Common myeloid progenitor, CD34-positive (primary cell): ENCODE measurements around the gene CIB4.

Experiments
- CTCF ChIA-PET: fragments of 350-600 bp; sonication (Branson Sonifier 250); formaldehyde crosslinking; loops from one replicate; lab custom pipeline; 2021; ENCODE audit warnings: antibody characterized with exemption; lab: Charles Lee
- POLR2A ChIA-PET: fragments of 350-600 bp; sonication (Branson Sonifier 250); formaldehyde crosslinking; loops from one replicate; lab custom pipeline; 2021; ENCODE audit warnings: antibody characterized with exemption; lab: Charles Lee
- DNase-seq, 3 donors: peaks; one replicate each; pipeline versions ENCODE4 v3.0.0 to v3.0.0-alpha.2; 2013
- H3K27ac ChIP-seq, 2 experiments: 1 replicate in 1 of 2; 2 replicates in 1 of 2; pipeline ENCODE4 v1.7.0; 2013; ENCODE audit warnings: inconsistent platforms in 2 of 2, low read length in 2 of 2, mild to moderate bottlenecking in 2 of 2, low read depth in 1 of 2, moderate library complexity in 1 of 2; ENCODE audit not compliant: severe bottlenecking in 2 of 2, insufficient read depth in 1 of 2, poor library complexity in 1 of 2
- H3K27me3 ChIP-seq, 5 experiments: replicated peaks in 2 of 5; 1 replicate in 3 of 5; 2 replicates in 2 of 5; pipeline versions ENCODE4 v1.6.1 to v1.7.0; 2013; ENCODE audit warnings: low read length in 4 of 5, mild to moderate bottlenecking in 2 of 5, moderate library complexity in 2 of 5, inconsistent platforms in 1 of 5; ENCODE audit not compliant: insufficient read depth in 5 of 5, control insufficient read depth in 4 of 5
- H3K36me3 ChIP-seq, 4 experiments: 1 replicate in 2 of 4; 2 replicates in 2 of 4; pipeline versions ENCODE4 v1.6.1 to v1.7.0; 2013; ENCODE audit warnings: low read length in 3 of 4, control low read depth in 1 of 4, mild to moderate bottlenecking in 1 of 4; ENCODE audit not compliant: control insufficient read depth in 4 of 4, insufficient read depth in 4 of 4
- H3K4me1 ChIP-seq, 4 experiments: 1 replicate in 3 of 4; 2 replicates in 1 of 4; pipeline versions ENCODE4 v1.6.1 to v1.7.1; 2013; ENCODE audit warnings: low read length in 3 of 4, mild to moderate bottlenecking in 3 of 4, control low read depth in 1 of 4, inconsistent platforms in 1 of 4, moderate library complexity in 1 of 4; ENCODE audit not compliant: control insufficient read depth in 4 of 4, insufficient read depth in 4 of 4; ENCODE audit errors: control extremely low read depth in 1 of 4
- H3K4me3 ChIP-seq, 7 experiments: 1 replicate in 4 of 7; 2 replicates in 3 of 7; pipeline versions ENCODE4 v1.5.1 to v1.7.0; 2013; ENCODE audit warnings: mild to moderate bottlenecking in 7 of 7, low read length in 6 of 7, moderate library complexity in 6 of 7, inconsistent platforms in 2 of 7, low read depth in 2 of 7, control low read depth in 1 of 7; ENCODE audit not compliant: insufficient read depth in 4 of 7, control insufficient read depth in 1 of 7; ENCODE audit errors: extremely low read depth in 1 of 7
- H3K9me3 ChIP-seq, 5 experiments: 1 replicate in 4 of 5; 2 replicates in 1 of 5; pipeline versions ENCODE4 v1.6.1 to v1.7.1; 2013; ENCODE audit warnings: low read length in 4 of 5, mild to moderate bottlenecking in 2 of 5, inconsistent platforms in 1 of 5, low read depth in 1 of 5, moderate library complexity in 1 of 5; ENCODE audit not compliant: control insufficient read depth in 4 of 5, insufficient read depth in 2 of 5; ENCODE audit errors: control extremely low read depth in 1 of 5
- WGBS: methylation state at CpG from one replicate; pipeline ENCODE4 v1.1.5; 2013; ENCODE audit not compliant: insufficient coverage; 5-methylcytosine and 5-hydroxymethylcytosine counted together

The CIB4 gene

DNA sequence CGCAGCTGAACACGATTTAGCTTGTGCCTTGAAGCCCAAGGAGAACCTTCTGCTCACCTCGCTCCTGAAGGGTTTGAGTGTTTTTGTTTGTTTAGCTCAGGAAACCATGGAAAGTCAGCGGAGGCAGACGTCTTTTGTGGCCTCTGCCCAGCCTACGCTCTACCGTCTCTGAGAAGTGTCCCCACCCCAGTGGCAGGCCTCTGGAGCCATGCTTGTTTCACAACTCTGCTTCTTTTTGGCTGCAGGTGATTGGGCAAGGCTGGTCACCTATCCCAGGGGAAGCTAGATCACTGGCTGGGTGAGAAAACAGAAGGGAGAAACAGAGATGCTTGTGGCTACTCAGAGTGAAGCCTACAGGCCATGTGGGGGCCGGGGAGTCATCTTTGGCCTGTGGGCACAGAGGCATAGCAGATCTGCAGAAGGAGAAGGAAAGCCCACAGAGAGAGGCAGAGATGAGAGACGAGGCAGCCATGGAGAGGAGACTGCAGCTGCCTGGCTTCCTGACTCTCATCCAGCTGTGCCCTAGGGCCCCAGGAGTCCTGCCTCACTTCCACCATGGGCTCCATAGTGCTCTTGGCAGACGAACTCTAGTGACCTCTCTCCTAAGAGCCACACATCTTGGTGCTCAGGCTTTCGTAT, 50.1 kb downstream of the CIB4 start:
- Histone ChIP-seq H3K4me3 (no peak overlapping the region), H3K4me1 (peaks cover 0 to 1% (median under 1%) of the 10 kb centered on the region in 4 experiments), H3K36me3 (no peaks in the 10 kb centered on the region), H3K9me3 (peaks cover 0 to 3% (median 0%) of the 10 kb centered on the region in 5 experiments), H3K27me3 (peaks cover 0 to 25% (median 6%) of the 10 kb centered on the region in 5 experiments), H3K27ac (no peak overlapping the region)
- no peak for DNase-seq
- 96% methylated on average over 9 of the region's 11 CpGs for WGBS
- POLR2A ChIA-PET = no interaction called here
- CTCF ChIA-PET = interaction anchor here (0.9 to 1.8 kb wide), 5 partner anchors 10 to 15 kb away, joined by 3 to 10 read pairs (median 3); no protein-coding TSS in a partner anchor

DNA sequence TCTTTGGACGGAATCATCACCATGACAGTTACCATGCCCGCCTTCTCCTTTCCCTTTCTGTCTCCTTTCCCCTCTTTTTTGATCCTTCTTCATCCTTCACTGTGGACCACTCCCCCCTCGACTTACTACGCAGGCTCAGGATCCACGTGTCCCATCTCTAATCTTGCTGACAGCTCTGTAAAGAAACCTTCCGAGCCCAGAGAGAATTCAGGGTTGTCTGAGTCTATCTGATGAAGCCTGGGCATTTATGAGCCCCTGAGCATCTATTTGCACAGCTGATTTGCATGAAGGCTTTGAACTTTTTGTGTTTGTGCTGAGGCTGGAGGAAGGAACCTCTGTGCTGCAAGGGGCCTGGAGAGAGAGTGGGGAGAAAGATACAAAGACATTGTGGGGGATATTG, 50.7 kb downstream of the CIB4 start:
- Histone ChIP-seq H3K4me3 (no peak overlapping the region), H3K27me3 (peaks cover 0 to 25% (median 8%) of the 10 kb centered on the region in 5 experiments), H3K4me1 (no peaks in the 10 kb centered on the region), H3K36me3 (no peaks in the 10 kb centered on the region), H3K9me3 (peaks cover 0 to 3% (median 0%) of the 10 kb centered on the region in 5 experiments), H3K27ac (no peak overlapping the region)
- ChIA-PET CTCF (interaction anchor here (1.1 to 1.8 kb wide), 3 partner anchors 9 to 16 kb away, joined by 3 to 10 read pairs (median 4); no protein-coding TSS in a partner anchor), POLR2A (no interaction called here)
- no peak for DNase-seq
- WGBS = 95% methylated on average over 6 of the region's 6 CpGs

DNA sequence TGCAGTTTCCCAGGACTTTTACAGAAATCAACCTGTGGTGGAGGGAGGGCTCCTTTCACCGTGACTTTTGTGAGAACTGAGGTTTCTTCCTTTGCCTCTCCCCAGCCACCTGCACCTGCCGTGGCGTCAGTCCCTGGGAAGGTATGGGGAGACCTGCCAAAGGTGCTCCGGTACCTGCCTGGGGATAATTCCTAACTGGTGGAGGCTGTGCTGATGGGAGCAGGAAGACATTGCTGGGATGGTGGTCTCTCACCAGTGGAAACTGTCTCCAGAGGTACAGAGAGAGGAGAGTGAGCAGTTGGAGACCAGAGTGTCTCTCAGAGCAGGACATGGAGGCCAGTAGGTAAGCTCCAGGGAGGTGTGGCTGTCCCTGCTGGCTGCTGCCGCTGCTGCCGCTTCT, 52.6 kb downstream of the CIB4 start:
- Histone ChIP-seq H3K36me3 (no peaks in the 10 kb centered on the region), H3K9me3 (peaks cover 0 to 3% (median 0%) of the 10 kb centered on the region in 5 experiments), H3K27ac (no peak overlapping the region), H3K4me3 (no peak overlapping the region), H3K27me3 (peaks cover 0 to 22% (median 3%) of the 10 kb centered on the region in 5 experiments), H3K4me1 (no peaks in the 10 kb centered on the region)
- ChIA-PET POLR2A (no interaction called here), CTCF (interaction anchor here (0.6 to 1.2 kb wide), 2 partner anchors 10 to 13 kb away, joined by 3 to 5 read pairs; no protein-coding TSS in a partner anchor)
- no peak for DNase-seq
- WGBS = 100% methylated on average over 2 of the region's 6 CpGs

DNA sequence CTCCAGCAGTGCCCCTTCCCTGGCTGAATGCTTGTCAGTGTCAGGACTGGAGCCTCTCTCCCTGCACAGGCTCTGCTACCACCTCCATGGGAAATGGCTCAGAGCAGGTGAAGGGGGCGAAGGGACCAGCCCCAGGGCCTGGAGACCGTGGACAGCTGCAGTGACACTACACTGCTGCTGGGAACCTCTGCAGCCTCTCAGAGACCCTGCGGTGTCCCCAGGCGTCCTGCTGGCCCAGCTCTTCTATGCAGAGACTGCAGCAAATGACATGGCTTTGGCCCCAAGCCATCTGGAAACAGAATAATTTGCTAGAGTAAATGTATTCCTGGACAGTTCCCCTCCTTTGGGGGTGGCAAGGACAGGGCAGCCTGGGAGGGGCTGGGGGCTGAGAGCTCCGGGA, 53.2 kb downstream of the CIB4 start:
- Histone ChIP-seq H3K4me3 (no peak overlapping the region), H3K36me3 (no peaks in the 10 kb centered on the region), H3K27me3 (peaks cover 0 to 22% (median 5%) of the 10 kb centered on the region in 5 experiments), H3K9me3 (peaks cover 0 to 3% (median 0%) of the 10 kb centered on the region in 5 experiments), H3K27ac (no peak overlapping the region), H3K4me1 (no peaks in the 10 kb centered on the region)
- ChIA-PET POLR2A (no interaction called here), CTCF (interaction anchor here (0.6 to 2.6 kb wide), 3 partner anchors 10 to 12 kb away, joined by 3 to 9 read pairs (median 5); no protein-coding TSS in a partner anchor)
- no peak for DNase-seq
- 90% methylated on average over 4 of the region's 5 CpGs for WGBS

DNA sequence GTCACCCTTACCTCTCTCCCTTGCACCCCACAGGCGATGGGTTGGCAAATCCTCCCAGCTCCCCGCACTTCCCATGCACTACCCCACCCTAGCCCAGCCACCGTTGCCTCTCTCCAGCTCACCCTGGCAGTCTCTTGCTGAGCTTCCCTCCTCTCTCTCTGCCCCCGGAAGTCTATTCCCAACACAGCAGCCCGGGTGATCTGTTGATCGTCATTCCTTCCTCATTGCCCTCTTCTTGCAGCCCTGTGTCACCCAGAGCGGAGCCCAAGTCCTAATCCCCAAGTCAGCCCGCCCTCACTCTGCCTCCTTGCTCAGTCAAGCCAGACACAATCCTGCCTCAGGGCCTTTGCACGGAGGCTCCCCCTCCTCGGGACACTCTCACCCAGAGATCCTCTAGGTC, 55.2 kb downstream of the CIB4 start:
- no peak for DNase-seq
- no peaks in the 10 kb centered on the region for H3K4me1 ChIP-seq
- CTCF ChIA-PET = interaction anchor here (1.7 to 2.6 kb wide), 2 partner anchors 9 to 11 kb away, joined by 4 to 9 read pairs; no protein-coding TSS in a partner anchor
- POLR2A ChIA-PET = no interaction called here
- H3K27me3 ChIP-seq = peaks cover 0 to 21% (median 9%) of the 10 kb centered on the region in 5 experiments
- H3K36me3 ChIP-seq = no peaks in the 10 kb centered on the region
- no peak overlapping the region for H3K4me3 ChIP-seq
- no peaks in the 10 kb centered on the region for H3K9me3 ChIP-seq
- 84% methylated on average over 10 of the region's 10 CpGs for WGBS
- H3K27ac ChIP-seq = no peak overlapping the region

DNA sequence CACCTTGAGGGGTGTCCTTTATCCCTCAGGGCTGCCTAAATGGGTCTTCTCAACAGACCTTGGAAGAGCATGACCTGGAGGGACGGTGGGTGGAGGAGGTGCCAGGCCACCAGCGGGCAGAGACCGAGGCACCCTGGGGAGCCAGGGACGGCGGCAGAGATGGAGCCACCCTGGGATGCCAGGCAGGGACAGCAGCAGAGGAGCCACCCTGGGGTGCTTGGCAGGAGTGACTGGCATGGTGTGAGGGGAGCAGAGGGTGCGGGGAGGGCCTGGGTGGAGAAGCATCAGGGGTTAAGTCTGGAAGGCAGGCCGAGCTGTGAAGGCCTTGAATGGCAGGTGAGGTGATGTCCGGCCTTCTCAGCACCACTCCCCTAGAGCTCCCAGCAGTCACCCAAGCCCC, 56.1 kb downstream of the CIB4 start:
- H3K9me3 ChIP-seq = no peaks in the 10 kb centered on the region
- POLR2A ChIA-PET = no interaction called here
- CTCF ChIA-PET = interaction anchor here (1.7 kb wide), 1 partner anchor 12 kb away, joined by 4 read pairs; no protein-coding TSS in a partner anchor
- H3K36me3 ChIP-seq = no peaks in the 10 kb centered on the region
- WGBS = 96% methylated on average over 8 of the region's 8 CpGs
- H3K27ac ChIP-seq = no peak overlapping the region
- H3K4me1 ChIP-seq = no peaks in the 10 kb centered on the region
- no peak for DNase-seq
- H3K27me3 ChIP-seq = peaks cover 0 to 21% (median 9%) of the 10 kb centered on the region in 5 experiments
- H3K4me3 ChIP-seq = no peak overlapping the region

DNA sequence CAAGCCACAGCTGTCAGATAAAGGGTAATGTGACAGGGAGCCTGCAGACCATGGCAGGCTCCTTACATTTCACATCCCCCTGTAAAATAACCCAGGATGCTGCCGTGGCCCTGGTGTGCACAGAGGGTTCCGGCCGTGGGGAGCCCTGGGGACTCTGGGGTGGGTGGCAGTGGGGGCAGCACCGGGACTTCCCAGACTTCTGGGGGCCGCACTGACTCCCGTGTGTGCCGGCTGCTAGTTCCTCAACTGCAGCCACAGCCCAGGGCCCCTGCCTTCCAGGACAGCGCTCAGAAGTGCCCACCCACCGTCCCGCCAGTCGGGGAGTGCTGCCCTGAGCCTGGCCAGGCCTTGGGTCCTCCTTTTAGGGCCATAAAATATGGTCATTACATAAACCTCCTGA, 56.5 kb downstream of the CIB4 start:
- CTCF ChIA-PET = no interaction called here
- peaks cover 0 to 21% (median 9%) of the 10 kb centered on the region in 5 experiments for H3K27me3 ChIP-seq
- WGBS = 83% methylated on average over 10 of the region's 11 CpGs
- no peak overlapping the region for H3K27ac ChIP-seq
- no peaks in the 10 kb centered on the region for H3K4me1 ChIP-seq
- no peaks in the 10 kb centered on the region for H3K36me3 ChIP-seq
- H3K9me3 ChIP-seq = no peaks in the 10 kb centered on the region
- no peak for DNase-seq
- no peak overlapping the region for H3K4me3 ChIP-seq
- POLR2A ChIA-PET = no interaction called here
